ENCODE data around the gene TRIP13.
A peak's percentile ranks its signal among the peaks of the same experiment; 100 is the strongest.

Gene TRIP13

GRCh38 chr5:963310-963672 is 70.6 kb downstream of the TRIP13 start:
- DNase-seq = no peak
- H2AFZ ChIP-seq (ENCODE audit: low read length) = peak overlapping the region; percentile 28; the same call in 1 of the 2 replicates
- peak overlapping the region; percentile 4; the same call in 1 of the 2 replicates for H3K4me3 ChIP-seq (ENCODE audit: low read length)
- no peaks in the 10 kb centered on the region for H3K36me3 ChIP-seq (replicated peaks; ENCODE audit: insufficient read depth, low read length)
- H4K20me1 ChIP-seq (ENCODE audit: insufficient read depth, low read length) = no peaks in the 10 kb centered on the region
- peak overlapping the region; percentile 93 for H3K27ac ChIP-seq (ENCODE audit: low read length)
- H3K4me2 ChIP-seq (ENCODE audit: low read depth, low read length) = peak overlapping the region; percentile 62; the same call in 1 of the 2 replicates
- H3K9ac ChIP-seq (ENCODE audit: low read length) = peak overlapping the region; percentile 51
- peaks cover 26% of the 10 kb centered on the region; the same call in 1 of the 2 replicates for H3F3A ChIP-seq (ENCODE audit: insufficient read depth, low read length)
- TF ChIP-seq EZH2 (optimal IDR thresholded peaks at IDR 0.05; ENCODE audit: low read depth, low read length) (no peak), CTCF (IDR thresholded peaks at IDR 0.05; ENCODE audit: low read length) (no peak), EZH2phosphoT487 (IDR thresholded peaks at IDR 0.05; ENCODE audit: low read length) (no peak)
- H3K27me3 ChIP-seq (replicated peaks; ENCODE audit: insufficient read depth, low read length) = peaks cover 25% of the 10 kb centered on the region
- H3K79me2 ChIP-seq (ENCODE audit: low read length) = no peaks in the 10 kb centered on the region
- H3K9me2 ChIP-seq (replicated peaks; ENCODE audit: insufficient read depth, low read length) = no peaks in the 10 kb centered on the region
- H3K4me1 ChIP-seq (ENCODE audit: low read length) = peaks cover 37% of the 10 kb centered on the region
- H3K9me3 ChIP-seq (replicated peaks; ENCODE audit: insufficient read depth, low read length) = no peaks in the 10 kb centered on the region

- Histone ChIP-seq H3K36me3 (replicated peaks; ENCODE audit: insufficient read depth, low read length) (no peaks in the 10 kb centered on the region), H3K4me3 (ENCODE audit: low read length) (peak overlapping the region; percentile 4; the same call in 1 of the 2 replicates), H3K9me2 (replicated peaks; ENCODE audit: insufficient read depth, low read length) (no peaks in the 10 kb centered on the region), H4K20me1 (ENCODE audit: insufficient read depth, low read length) (no peaks in the 10 kb centered on the region), H3K4me2 (ENCODE audit: low read depth, low read length) (peak overlapping the region; percentile 62), H3F3A (ENCODE audit: insufficient read depth, low read length) (peaks cover 26% of the 10 kb centered on the region; the same call in 1 of the 2 replicates), H3K79me2 (ENCODE audit: low read length) (no peaks in the 10 kb centered on the region), H3K9ac (ENCODE audit: low read length) (peak overlapping the region; percentile 58), H3K9me3 (replicated peaks; ENCODE audit: insufficient read depth, low read length) (no peaks in the 10 kb centered on the region), H3K27ac (ENCODE audit: low read length) (peak overlapping the region; percentile 93), H3K4me1 (ENCODE audit: low read length) (peaks cover 37% of the 10 kb centered on the region), H3K27me3 (replicated peaks; ENCODE audit: insufficient read depth, low read length) (peaks cover 27% of the 10 kb centered on the region), H2AFZ (ENCODE audit: low read length) (peak overlapping the region; percentile 28; the same call in 1 of the 2 replicates)
- TF ChIP-seq CTCF (IDR thresholded peaks at IDR 0.05; ENCODE audit: low read length) = no peak
- TF ChIP-seq EZH2phosphoT487 (IDR thresholded peaks at IDR 0.05; ENCODE audit: low read length) = no peak
- TF ChIP-seq EZH2 (optimal IDR thresholded peaks at IDR 0.05; ENCODE audit: low read depth, low read length) = no peak
- peak; percentile 87 for DNase-seq
Measured at GRCh38 chr5:963673-964531, 71.2 kb downstream of the TRIP13 start.

- Histone ChIP-seq H3K36me3 (replicated peaks; ENCODE audit: insufficient read depth, low read length) (no peaks in the 10 kb centered on the region), H3F3A (ENCODE audit: insufficient read depth, low read length) (peaks cover 26% of the 10 kb centered on the region; the same call in 1 of the 2 replicates), H3K4me3 (ENCODE audit: low read length) (peak overlapping the region; percentile 4; the same call in 1 of the 2 replicates), H3K9me2 (replicated peaks; ENCODE audit: insufficient read depth, low read length) (no peaks in the 10 kb centered on the region), H4K20me1 (ENCODE audit: insufficient read depth, low read length) (no peaks in the 10 kb centered on the region), H3K79me2 (ENCODE audit: low read length) (no peaks in the 10 kb centered on the region), H2AFZ (ENCODE audit: low read length) (peak overlapping the region; percentile 28; the same call in 1 of the 2 replicates), H3K4me2 (ENCODE audit: low read depth, low read length) (peak overlapping the region; percentile 62), H3K9me3 (replicated peaks; ENCODE audit: insufficient read depth, low read length) (no peaks in the 10 kb centered on the region), H3K9ac (ENCODE audit: low read length) (peak overlapping the region; percentile 58; the same call in 1 of the 2 replicates), H3K4me1 (ENCODE audit: low read length) (peaks cover 37% of the 10 kb centered on the region), H3K27ac (ENCODE audit: low read length) (peak overlapping the region; percentile 93), H3K27me3 (replicated peaks; ENCODE audit: insufficient read depth, low read length) (peaks cover 31% of the 10 kb centered on the region)
- no peak for DNase-seq
- TF ChIP-seq CTCF (IDR thresholded peaks at IDR 0.05; ENCODE audit: low read length) = no peak
- no peak for TF ChIP-seq EZH2 (optimal IDR thresholded peaks at IDR 0.05; ENCODE audit: low read depth, low read length)
- TF ChIP-seq EZH2phosphoT487 (IDR thresholded peaks at IDR 0.05; ENCODE audit: low read length) = no peak
Measured at GRCh38 chr5:964821-965220, 72.1 kb downstream of the TRIP13 start.

Measured in MM.1S (cell line).